Prostate gland (tissue), 2 donors: ENCODE measurements around the gene CORO2B. TPM values are rescaled to one million over a fixed set of nuclear protein-coding genes. Genes with fewer than 3 reads are reported as not detected.

Experiments
- DNase-seq: peaks from one replicate; pipeline ENCODE4 v3.0.0-alpha.2; 2019; ENCODE audit warnings: low spot score
- H3K27ac ChIP-seq, 2 donors: fragments of 200-600 bp; sonication (generic); 2 replicates each; pipeline ENCODE4 v1.5.1; 2017 to 2019
- H3K27me3 ChIP-seq: fragments of 200-600 bp; sonication (generic); replicated peaks from 2 replicates; pipeline ENCODE4 v1.5.1; 2019; ENCODE audit not compliant: insufficient read depth
- H3K36me3 ChIP-seq, 2 donors: fragments of 200-600 bp; sonication (generic); 1 replicate in 1 of 2; 2 replicates in 1 of 2; pipeline versions ENCODE4 v1.5.1 to v1.8.1; 2017 to 2019
- H3K4me1 ChIP-seq: fragments of 200-600 bp; sonication (generic); replicated peaks from 2 replicates; pipeline ENCODE4 v1.5.1; 2019
- H3K4me3 ChIP-seq, 2 donors: fragments of 200-600 bp; sonication (generic); 2 replicates each; pipeline ENCODE4 v1.5.1; 2017 to 2019
- H3K9me3 ChIP-seq: fragments of 200-600 bp; sonication (generic); 2 replicates; pipeline ENCODE4 v1.5.1; 2017
- POLR2A ChIP-seq: fragments of 450-650 bp; IDR thresholded peaks from one replicate; pipeline ENCODE4 v1.6.1; 2016; ENCODE audit warnings: antibody characterized with exemption, mild to moderate bottlenecking
- POLR2AphosphoS5 ChIP-seq: sonication (generic); formaldehyde crosslinking; IDR thresholded peaks from one replicate; pipeline ENCODE4 v1.6.1; 2017; ENCODE audit warnings: antibody characterized with exemption
- WGBS: methylation state at CpG from one replicate; pipeline ENCODE4 v1.1.5; 2018; 5-methylcytosine and 5-hydroxymethylcytosine counted together
- intact Hi-C: fragments of 100-400 bp; cut with DNase I; formaldehyde crosslinking; loops from one replicate; pipeline ENCODE4 v1.14.2; 2022
- total RNA-seq, 2 donors: library from RNA; depleted of rRNA; stranded (reverse); fragments of >200 nt; gene quantifications; one replicate each; pipeline ENCODE4 v1.1.0, GENCODE V29; 2016
- TF ChIP-seq, protein P1 (sequence below), 4 experiments: fragments of 200-600 bp in 2 of 4; fragments of 450-650 bp in 2 of 4; sonication (generic) in 2 of 4; IDR thresholded peaks; 1 replicate in 3 of 4; 2 replicates in 1 of 4; pipeline ENCODE4 v1.5.1; 2016 to 2019; ENCODE audit warnings: antibody characterized with exemption in 4 of 4, mild to moderate bottlenecking in 2 of 4, moderate library complexity in 2 of 4

Gene CORO2B
- total RNA-seq, 2 donors from 2014 or later, result 0.50 to 1.4 TPM

GRCh38 chr15:68615301-68615700 is 36.5 kb downstream of the CORO2B start:
- no peaks in the 10 kb centered on the region for H3K36me3 ChIP-seq
- no peaks in the 10 kb centered on the region for H3K4me1 ChIP-seq
- no peak for DNase-seq
- 74% methylated on average over 1 of the region's 1 CpG for WGBS
- intact Hi-C loops, result no loop called here
- no peaks in the 10 kb centered on the region for H3K27me3 ChIP-seq
- no peaks in the 10 kb centered on the region for H3K9me3 ChIP-seq
- TF ChIP-seq, protein P1, sequence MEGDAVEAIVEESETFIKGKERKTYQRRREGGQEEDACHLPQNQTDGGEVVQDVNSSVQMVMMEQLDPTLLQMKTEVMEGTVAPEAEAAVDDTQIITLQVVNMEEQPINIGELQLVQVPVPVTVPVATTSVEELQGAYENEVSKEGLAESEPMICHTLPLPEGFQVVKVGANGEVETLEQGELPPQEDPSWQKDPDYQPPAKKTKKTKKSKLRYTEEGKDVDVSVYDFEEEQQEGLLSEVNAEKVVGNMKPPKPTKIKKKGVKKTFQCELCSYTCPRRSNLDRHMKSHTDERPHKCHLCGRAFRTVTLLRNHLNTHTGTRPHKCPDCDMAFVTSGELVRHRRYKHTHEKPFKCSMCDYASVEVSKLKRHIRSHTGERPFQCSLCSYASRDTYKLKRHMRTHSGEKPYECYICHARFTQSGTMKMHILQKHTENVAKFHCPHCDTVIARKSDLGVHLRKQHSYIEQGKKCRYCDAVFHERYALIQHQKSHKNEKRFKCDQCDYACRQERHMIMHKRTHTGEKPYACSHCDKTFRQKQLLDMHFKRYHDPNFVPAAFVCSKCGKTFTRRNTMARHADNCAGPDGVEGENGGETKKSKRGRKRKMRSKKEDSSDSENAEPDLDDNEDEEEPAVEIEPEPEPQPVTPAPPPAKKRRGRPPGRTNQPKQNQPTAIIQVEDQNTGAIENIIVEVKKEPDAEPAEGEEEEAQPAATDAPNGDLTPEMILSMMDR (IDR thresholded peaks at IDR 0.05), result no peak
- TF ChIP-seq POLR2AphosphoS5 (no peak), POLR2A (no peak)
- no peak overlapping the region for H3K27ac ChIP-seq
- no peak overlapping the region for H3K4me3 ChIP-seq

DNA sequence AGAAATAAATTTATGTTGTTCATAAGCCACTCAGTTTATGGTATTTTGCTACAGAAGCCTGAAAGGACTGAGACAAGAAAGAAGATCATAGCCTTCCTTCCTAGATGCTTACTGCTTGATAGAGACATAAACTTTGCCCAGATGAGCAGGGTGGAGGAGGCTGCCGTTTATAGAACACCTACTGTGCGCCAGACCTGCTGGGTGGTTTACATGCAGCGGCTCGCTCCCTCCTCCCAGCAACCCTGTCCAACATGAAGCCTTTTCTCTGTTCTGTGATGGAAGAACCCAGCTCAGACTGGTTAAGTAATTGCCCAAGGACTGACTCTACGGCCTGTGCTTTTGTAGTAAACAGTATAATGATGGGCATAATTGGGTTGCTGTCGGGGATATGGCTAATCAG is 37.0 kb downstream of the CORO2B start:
- Histone ChIP-seq H3K9me3 (no peaks in the 10 kb centered on the region), H3K27me3 (no peaks in the 10 kb centered on the region), H3K4me1 (no peaks in the 10 kb centered on the region), H3K27ac (no peak overlapping the region), H3K4me3 (no peak overlapping the region), H3K36me3 (no peaks in the 10 kb centered on the region)
- no peak for DNase-seq
- intact Hi-C loops, result no loop called here
- 90% methylated on average over 6 of the region's 6 CpGs for WGBS
- TF ChIP-seq, protein P1 (IDR thresholded peaks at IDR 0.05), result no peak
- no peak for TF ChIP-seq POLR2A
- no peak for TF ChIP-seq POLR2AphosphoS5

- WGBS, result 95% methylated on average over 16 of the region's 16 CpGs
- TF ChIP-seq POLR2AphosphoS5, result no peak
- TF ChIP-seq POLR2A, result no peak
- TF ChIP-seq, protein P1 (IDR thresholded peaks at IDR 0.05), result no peak
- Histone ChIP-seq H3K4me1 (no peaks in the 10 kb centered on the region), H3K36me3 (no peaks in the 10 kb centered on the region), H3K27ac (no peak overlapping the region), H3K9me3 (no peaks in the 10 kb centered on the region), H3K27me3 (no peaks in the 10 kb centered on the region), H3K4me3 (no peak overlapping the region)
- intact Hi-C loops, result no loop called here
- DNase-seq, result no peak
Measured at GRCh38 chr15:68616397-68616796, 37.6 kb downstream of the CORO2B start.

GRCh38 chr15:68617001-68617400 is 38.2 kb downstream of the CORO2B start:
- H3K27me3 ChIP-seq, result no peaks in the 10 kb centered on the region
- WGBS, result 48% methylated on average over 2 of the region's 2 CpGs
- TF ChIP-seq, protein P1 (IDR thresholded peaks at IDR 0.05), result no peak
- no peak for TF ChIP-seq POLR2A
- TF ChIP-seq POLR2AphosphoS5, result no peak
- H3K27ac ChIP-seq, result no peak overlapping the region
- intact Hi-C loops, result no loop called here
- H3K36me3 ChIP-seq, result no peaks in the 10 kb centered on the region
- H3K4me3 ChIP-seq, result no peak overlapping the region
- no peaks in the 10 kb centered on the region for H3K9me3 ChIP-seq
- H3K4me1 ChIP-seq, result no peaks in the 10 kb centered on the region
- no peak for DNase-seq

GRCh38 chr15:68617777-68618176 is 39.0 kb downstream of the CORO2B start:
- intact Hi-C loops, result no loop called here
- no peaks in the 10 kb centered on the region for H3K36me3 ChIP-seq
- TF ChIP-seq POLR2A, result no peak
- no peak for TF ChIP-seq POLR2AphosphoS5
- TF ChIP-seq, protein P1 (IDR thresholded peaks at IDR 0.05), result no peak
- DNase-seq, result no peak
- no peak overlapping the region for H3K27ac ChIP-seq
- H3K4me3 ChIP-seq, result no peak overlapping the region
- no peaks in the 10 kb centered on the region for H3K9me3 ChIP-seq
- H3K4me1 ChIP-seq, result no peaks in the 10 kb centered on the region
- H3K27me3 ChIP-seq, result no peaks in the 10 kb centered on the region
- 91% methylated on average over 1 of the region's 1 CpG for WGBS
